ENCODE measurements around the gene TM7SF3.
"Not testable (repeated sequence)": the region's sequence is repeated elsewhere in the genome, so short reads cannot be mapped to it uniquely, and the experiment has no call there.

Gene TM7SF3, protein sequence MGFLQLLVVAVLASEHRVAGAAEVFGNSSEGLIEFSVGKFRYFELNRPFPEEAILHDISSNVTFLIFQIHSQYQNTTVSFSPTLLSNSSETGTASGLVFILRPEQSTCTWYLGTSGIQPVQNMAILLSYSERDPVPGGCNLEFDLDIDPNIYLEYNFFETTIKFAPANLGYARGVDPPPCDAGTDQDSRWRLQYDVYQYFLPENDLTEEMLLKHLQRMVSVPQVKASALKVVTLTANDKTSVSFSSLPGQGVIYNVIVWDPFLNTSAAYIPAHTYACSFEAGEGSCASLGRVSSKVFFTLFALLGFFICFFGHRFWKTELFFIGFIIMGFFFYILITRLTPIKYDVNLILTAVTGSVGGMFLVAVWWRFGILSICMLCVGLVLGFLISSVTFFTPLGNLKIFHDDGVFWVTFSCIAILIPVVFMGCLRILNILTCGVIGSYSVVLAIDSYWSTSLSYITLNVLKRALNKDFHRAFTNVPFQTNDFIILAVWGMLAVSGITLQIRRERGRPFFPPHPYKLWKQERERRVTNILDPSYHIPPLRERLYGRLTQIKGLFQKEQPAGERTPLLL

GRCh38 chr12:27014085-27014858 lies at the start of gene TM7SF3:
TM7SF3 (minus strand) TSS chr12:27014384; CDS start chr12:27014168, 216 bp downstream.
- DNase-seq (ENCODE audit: low spot score): peak; percentile 86

DNA sequence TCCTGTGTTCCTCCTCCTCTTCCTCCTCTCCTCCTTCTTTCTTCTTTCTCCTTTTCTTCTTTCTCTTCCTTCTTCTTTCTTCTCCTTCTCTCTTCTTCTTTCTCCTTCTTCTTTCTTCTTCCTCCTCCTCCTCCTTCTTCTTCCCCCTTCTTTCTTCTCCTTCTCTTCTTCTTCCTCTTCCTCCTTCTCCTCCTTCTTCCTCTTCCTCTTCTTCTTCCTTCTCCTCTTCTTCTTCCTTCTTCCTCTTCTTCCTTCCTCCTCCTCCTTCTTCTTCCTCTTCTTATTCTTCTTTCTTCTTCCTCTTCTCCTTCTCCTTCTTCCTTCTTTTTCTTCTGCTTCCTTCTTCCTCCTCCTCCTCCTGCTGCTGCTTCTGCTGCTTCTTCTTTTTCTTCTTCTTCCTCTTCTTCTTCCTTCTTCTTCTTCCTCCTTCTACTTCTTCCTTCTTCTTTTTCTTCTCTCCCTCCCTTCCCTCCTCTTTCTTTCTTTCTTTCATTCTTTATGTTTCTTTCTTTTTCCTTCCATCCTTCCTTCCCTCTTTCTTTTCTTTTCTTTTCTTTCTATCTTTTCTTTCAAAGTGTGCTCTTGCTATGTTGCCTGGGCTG lies 49.2 kb upstream of the TM7SF3 start:
- no peak for DNase-seq (ENCODE audit: low spot score)

GRCh38 chr12:27061317-27061716 lies 47.1 kb upstream of the TM7SF3 start:
- DNase-seq (ENCODE audit: low spot score): no peak

DNA sequence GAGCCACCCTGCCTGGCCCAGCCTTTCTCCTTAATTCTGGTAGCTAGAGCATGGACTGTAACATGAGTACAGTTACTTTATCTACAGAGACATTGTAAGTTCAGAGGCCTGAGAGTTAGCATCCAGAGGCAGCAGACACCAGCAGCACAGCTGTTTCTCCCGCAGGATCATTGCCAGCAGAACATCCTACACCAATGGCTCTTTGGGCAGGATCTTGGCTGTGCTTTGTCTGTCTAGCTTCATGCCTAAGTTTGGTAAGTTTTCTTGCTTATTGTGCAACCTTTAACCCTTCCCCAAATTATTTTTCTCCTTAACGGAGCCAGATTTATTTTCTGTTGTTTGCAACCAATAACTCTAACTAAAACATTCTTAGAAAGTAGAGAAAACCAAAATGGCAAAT lies 46.6 kb upstream of the TM7SF3 start:
- no peak for DNase-seq (ENCODE audit: low spot score)

DNA sequence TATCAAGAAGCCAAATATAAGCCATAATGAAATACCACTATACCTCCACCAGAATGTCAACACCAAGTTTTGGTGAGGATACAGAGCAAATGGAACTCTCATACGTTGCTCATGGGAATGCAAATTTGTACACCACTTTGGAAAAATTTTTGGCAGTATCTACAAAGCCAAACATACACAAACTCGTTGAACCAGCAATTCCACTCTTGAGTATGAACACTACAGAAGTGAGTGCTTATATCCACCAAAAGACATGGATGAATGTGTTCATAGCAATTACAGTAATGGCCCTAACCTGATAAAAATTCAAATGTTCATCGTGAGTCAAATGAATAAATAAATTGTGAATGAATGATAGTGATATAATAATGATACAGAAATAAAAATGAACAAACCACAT lies 43.4 kb upstream of the TM7SF3 start:
- no peak for DNase-seq (ENCODE audit: low spot score)

DNA sequence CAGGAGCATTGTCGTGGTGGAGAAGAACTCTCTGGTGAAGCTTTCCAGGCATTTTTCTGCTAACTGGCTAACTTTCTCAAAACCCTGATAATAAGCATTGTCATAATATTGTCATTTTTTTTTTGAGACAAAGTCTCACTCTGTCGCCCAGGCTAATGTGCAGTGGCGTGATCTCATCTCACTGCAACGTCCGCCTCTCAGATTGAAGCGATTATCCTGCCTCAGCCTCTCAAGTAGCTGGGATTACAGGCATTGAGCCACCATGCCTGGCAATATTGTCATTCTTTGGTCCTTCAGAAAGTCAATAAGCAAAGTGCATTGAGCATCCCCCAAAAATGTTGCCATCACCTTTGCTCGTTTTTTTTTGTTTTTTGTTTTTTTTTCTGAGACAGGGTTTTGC lies 41.8 kb upstream of the TM7SF3 start:
- no peak for DNase-seq (ENCODE audit: low spot score)

- no peak for DNase-seq (ENCODE audit: low spot score)
Observed at GRCh38 chr12:27052742-27053141, 38.6 kb upstream of the TM7SF3 start.

DNA sequence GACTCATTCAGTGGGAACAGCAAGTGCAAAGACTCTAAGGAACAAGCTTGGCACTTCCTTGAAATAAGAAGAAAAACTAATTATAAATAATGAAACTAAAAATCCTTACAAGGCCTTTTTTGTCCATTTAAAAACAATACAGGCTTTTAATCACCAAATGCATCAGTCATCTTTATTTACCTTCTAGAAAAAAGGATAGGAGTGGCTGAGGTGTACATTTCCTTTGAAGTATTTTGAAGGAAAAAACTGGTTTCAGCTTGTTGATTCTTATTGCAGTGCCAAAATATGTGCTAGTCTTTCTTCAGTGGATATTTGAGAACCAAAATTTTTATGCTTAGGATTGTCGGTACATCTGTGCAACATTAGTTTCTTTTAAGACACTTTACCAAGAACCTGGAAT lies 38.0 kb upstream of the TM7SF3 start:
- DNase-seq (ENCODE audit: low spot score): no peak

- peak; percentile 21 for DNase-seq (ENCODE audit: low spot score)
Observed at GRCh38 chr12:27048822-27049752, 34.9 kb upstream of the TM7SF3 start.

DNA sequence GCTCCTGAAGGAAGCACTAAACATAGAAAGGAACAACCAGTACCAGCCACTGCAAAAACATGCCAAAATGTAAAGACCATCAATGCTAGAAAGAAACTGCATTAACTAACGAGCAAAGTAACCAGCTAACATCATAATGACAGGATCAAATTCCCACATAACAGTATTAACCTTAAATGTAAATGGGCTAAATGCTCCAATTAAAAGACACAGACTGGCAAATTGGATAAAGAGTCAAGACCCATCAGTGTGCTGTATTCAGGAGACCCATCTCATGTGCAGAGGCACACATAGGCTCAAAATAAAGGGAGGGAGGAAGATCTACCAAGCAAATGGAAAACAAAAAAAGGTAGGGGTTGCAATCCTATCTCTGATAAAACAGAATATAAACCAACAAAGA lies 27.8 kb upstream of the TM7SF3 start:
- DNase-seq (ENCODE audit: low spot score): not testable (repeated sequence)

DNA sequence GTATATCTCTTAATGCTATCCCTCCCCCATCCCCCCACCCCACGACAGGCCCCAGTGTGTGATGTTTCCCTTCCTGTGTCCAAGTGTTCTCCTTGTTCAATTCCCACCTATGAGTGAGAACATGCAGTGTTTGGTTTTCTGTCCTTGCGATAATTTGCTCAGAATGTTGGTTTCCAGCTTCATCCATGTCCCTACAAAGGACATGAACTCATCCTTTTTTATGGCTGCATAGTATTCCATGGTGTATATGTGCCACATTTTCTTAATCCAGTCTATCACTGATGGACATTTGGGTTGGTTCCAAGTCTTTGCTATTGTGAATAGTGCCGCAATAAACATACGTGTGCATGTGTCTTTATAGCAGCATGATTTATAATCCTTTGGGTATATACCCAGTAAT lies 26.5 kb upstream of the TM7SF3 start:
- DNase-seq (ENCODE audit: low spot score): not testable (repeated sequence)

DNA sequence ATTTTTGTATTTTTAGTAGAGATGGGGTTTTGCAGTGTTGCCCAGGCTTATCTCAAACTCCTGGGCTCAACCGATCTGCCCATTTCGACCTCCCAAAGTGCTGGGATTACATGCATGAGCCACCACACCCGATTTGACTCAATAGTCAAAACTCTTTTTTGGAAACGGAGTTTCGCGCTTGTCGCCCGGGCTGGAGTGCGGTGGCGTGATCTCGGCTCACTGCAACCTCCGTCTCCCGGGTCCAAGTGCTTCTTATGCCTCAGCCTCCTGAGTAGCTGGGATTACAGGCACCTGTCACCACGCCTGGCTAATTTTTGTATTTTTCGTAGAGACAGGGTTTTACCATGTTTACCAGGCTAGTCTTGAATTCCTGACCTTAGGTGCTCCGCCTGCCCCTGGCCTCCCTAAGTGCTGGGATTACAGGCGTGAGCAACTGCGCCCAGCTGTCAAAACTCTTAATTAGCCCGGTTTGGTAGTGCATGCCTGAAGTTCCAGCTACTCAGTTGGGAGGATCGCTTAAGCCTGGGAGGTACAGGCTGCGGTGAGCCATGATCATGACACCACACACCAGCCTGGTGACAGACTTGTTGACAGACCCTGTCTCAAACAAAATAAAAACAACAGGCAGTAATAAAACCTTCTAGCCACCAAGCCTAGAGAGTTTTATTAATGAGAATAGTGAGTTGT lies 20.6 kb upstream of the TM7SF3 start:
- DNase-seq (ENCODE audit: low spot score): no peak

DNA sequence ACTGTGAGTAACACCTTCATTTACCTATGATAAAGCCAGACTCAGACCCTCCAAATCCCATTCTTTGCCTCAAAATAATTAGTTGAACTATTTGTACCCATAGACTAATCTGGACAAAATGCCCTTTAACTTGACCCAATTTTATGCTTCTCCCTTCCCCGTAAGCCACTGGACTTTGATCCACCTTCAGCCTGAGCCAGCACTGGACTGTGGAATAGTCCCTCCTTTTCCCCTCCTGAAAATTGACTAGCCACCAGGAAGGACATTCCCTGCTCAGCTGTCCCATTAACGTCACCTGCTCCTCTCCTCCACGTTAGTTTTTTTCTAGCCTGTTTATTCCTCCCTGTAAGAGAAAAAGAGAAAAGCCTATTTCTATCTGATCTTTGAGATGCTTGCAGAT lies 18.5 kb upstream of the TM7SF3 start:
- DNase-seq (ENCODE audit: low spot score): no peak

DNA sequence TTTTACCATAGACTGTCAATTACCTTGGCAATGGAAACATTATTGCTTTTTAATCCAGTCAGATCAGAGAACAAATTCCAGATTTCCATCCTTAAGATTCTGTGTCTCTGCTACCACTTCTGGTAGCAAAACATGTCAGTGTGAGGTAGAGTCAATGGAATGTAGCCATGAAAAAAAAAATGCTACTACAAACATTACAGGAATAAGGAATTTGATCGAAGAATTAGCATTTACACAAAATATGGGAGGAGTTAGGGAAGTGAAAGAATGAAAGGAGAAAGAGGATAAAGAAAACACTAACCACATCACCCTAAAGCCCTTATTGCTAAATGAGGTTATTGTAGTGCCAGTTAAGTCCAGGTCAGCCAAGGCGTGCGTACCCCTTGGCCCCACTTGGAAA lies 17.3 kb upstream of the TM7SF3 start:
- peak; percentile 21 for DNase-seq (ENCODE audit: low spot score)

DNA sequence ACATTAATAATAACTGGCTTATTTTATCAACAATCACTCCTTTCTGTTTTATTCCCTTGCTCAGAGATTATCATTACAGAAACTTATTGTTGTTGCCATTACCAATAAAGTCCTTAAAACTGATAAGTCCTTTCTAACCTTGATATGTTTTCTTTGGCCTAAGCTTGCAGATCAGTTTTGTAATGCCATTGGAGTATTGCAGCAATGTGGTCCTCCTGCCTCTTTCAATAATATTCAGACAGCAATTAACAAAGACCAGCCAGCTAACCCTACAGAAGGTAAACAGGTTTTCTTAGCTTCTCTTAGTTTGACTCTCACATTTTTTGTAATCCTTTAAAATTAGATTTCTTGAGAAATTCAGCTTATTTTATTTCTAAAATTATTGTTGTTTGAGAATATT lies 12.1 kb upstream of the TM7SF3 start:
- DNase-seq (ENCODE audit: low spot score): no peak

DNA sequence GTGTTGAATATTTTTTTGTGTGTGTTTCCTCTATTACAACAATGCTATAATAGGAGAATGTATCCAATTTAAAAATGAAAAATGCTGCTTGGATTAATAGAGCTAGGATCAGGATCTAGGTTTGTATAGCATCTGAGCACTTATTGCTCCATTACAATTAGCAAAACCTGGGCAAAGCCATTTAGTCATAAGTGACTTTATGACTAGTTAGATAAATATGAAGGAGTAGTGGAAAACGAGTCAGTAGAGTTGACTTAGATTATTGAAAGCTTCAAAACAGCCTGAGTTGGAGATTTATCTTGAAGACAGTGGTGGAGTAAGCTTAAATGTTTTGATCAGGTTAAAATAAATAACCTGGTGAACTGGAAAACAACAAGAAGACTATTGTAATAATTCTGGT lies 10.9 kb upstream of the TM7SF3 start:
- DNase-seq (ENCODE audit: low spot score): no peak

DNA sequence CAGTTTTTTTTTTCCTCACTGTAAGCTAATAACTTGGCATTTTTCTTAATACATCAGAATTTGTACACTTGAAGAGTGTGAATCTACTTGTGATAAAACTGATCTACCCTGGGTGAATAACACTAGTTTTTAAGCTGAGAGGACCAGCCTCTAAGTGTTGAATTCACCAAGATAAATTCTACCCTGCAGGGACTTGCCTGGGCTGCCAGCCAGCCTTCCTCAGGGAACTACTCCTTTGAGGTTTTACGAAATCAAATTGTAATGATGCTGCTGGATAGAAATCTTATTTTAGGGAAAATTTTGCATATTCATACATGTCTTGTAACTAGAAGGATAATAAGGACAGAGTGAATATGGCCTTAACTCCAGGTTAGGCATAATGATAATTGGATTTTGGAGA lies 10.1 kb upstream of the TM7SF3 start:
- no peak for DNase-seq (ENCODE audit: low spot score)

DNA sequence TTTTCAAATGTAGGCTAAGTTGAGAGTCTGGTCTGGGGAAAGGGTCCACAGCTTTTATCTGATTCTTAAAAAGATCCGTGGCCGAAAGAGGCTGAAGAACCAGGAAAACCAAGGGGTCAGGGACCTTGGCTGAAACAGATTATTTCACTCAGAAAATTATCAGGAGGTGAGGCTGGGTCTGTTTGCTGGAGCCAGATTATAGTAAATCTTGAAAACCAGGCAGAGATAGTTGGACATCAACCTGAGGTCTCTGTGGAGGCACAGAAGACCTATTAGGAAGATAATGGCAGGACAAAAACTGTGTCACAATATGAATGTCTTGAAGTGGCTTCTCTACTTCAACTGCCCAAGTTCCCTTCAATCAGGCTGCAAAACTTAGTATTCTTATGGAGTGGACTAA lies 6.6 kb upstream of the TM7SF3 start:
- DNase-seq (ENCODE audit: low spot score): no peak

DNA sequence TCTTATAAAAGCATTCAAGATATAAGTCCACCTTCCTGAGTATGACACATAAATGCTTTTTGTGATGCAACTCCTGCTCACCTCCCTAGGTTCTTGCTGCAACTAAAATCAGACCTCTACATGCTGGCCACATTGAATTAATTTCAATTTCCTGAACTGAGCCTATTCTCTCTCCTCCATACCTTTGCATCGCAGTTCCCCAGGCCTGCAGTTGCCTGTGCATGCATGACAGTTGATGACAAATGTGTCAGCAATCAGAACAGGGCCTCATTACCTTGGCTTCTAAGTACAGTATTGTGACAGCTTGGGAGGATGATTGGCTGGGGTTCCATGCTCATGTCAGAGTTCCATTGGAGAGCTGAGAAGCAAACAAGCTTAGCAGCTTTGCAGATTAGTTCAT lies 3.9 kb upstream of the TM7SF3 start:
- DNase-seq (ENCODE audit: low spot score): no peak

DNA sequence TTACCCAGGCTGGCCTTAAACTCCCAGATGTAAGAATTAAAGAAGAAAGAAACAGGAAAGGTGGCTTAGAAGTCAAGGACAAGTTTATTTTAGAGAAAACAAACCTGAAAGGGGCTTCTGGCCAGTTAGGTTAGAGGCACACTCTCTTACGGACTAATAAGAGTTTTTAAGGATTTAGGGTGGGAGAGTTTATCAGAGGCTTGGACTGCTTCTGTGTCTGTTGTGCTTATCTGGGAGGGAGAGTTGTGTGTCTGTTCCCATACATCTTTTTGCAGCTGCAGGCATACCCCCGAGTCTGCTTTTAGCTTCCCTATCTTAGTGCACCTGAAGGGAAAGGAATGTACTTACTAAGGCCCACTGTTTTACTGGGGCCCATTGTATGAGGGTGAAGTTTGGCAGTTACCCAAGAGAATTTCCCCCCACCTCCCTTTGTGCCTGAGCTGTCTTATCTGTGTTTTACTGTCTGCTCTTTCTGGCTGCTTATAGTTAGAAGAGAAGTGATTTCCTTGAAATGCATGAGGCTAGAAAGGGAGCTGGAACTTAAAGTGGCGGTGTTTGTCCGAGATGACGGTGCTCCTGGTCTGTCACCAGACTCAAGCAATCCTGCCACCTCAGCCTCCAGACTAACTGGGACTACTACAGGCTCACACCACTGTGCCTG lies 3.1 kb upstream of the TM7SF3 start:
- DNase-seq (ENCODE audit: low spot score): not testable (repeated sequence)

DNA sequence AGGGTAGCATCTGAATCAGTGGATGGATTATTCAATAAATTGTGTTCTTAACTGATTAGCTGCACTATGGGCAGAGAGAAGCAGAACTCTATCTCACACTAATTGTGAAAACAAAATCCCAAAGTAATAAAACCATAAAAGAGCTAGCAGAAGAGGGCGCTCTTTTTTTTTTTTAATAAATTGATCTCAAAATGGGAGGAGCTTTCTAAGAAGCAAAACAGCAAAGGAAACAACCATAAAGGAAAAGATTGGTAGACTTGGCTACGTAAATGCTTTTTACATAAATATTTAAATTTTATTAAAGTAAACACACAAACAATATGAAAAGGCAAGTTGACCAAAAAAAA lies 1.5 kb upstream of the TM7SF3 start:
- DNase-seq (ENCODE audit: low spot score): peak; percentile 21
